NCI-H1092 treated with DMSO at 0.1 percent for 48 hours (cell line): ENCODE measurements around the gene BSCL2.
"Not testable (repeated sequence)": the region's sequence is repeated elsewhere in the genome, so short reads cannot be mapped to it uniquely, and the experiment has no call there.

Experiments used
- DNase-seq: peaks from one replicate; lab custom pipeline; 2025; lab: John Stamatoyannopoulos, UW

The BSCL2 gene

GRCh38 chr11:62656796-62657429, 50.3 kb downstream of the BSCL2 start:
- no peak for DNase-seq

- no peak for DNase-seq
Observed at GRCh38 chr11:62654297-62654696, 52.9 kb downstream of the BSCL2 start.

- no peak for DNase-seq
Observed at GRCh38 chr11:62652161-62653006, 54.8 kb downstream of the BSCL2 start.

GRCh38 chr11:62650283-62650682, 56.9 kb downstream of the BSCL2 start:
- DNase-seq = not testable (repeated sequence)

- no peak for DNase-seq
Observed at GRCh38 chr11:62649486-62649885, 57.7 kb downstream of the BSCL2 start.

GRCh38 chr11:62648967-62649364, 58.3 kb downstream of the BSCL2 start:
- DNase-seq = no peak

- no peak for DNase-seq
Observed at GRCh38 chr11:62648185-62648966, 58.8 kb downstream of the BSCL2 start.

- DNase-seq = no peak
Observed at GRCh38 chr11:62647609-62648005, 59.6 kb downstream of the BSCL2 start.

- DNase-seq = no peak
Observed at GRCh38 chr11:62646825-62647608, 60.2 kb downstream of the BSCL2 start.

- peak; percentile 99 for DNase-seq
Observed at GRCh38 chr11:62645946-62646824, 61.0 kb downstream of the BSCL2 start, which contains the start of gene GANAB. TSS of gene GANAB (minus strand) at chr11:62646613. CDS start at chr11:62646599, 14 bp downstream.

- DNase-seq = no peak
Observed at GRCh38 chr11:62645671-62645945, 61.6 kb downstream of the BSCL2 start.

GRCh38 chr11:62644220-62644619, 63.0 kb downstream of the BSCL2 start:
- no peak for DNase-seq
